Measurements from ENCODE around the gene SPRR5. TPM values are rescaled to one million over a fixed set of nuclear protein-coding genes. Genes with fewer than 3 reads are reported as not detected.

The SPRR5 gene
- polyA plus RNA-seq, 1 experiment: not detected

- Histone ChIP-seq H3K27me3 (ENCODE audit: control insufficient read depth, insufficient read depth, low read length) (no peaks in the 10 kb centered on the region), H3K9me3 (ENCODE audit: control insufficient read depth, insufficient read depth, low read length) (peaks cover 3% of the 10 kb centered on the region; the same call in 1 of the 2 replicates), H3K27ac (ENCODE audit: low read depth, low read length) (no peak within 1 kb of the TSS), H3K4me3 (ENCODE audit: low read depth, low read length) (no peak within 1 kb of the TSS)
- ChIA-PET CTCF (no interaction called here), POLR2A (no interaction called here)
- no peak for DNase-seq (ENCODE audit: low read depth, low spot score)
- no peak for TF ChIP-seq CTCF (IDR thresholded peaks at IDR 0.05; ENCODE audit: low read depth, low read length)
These were observed 36.7 kb downstream of the SPRR5 start, which contains the start of gene SPRR1A for GRCh38 chr1:152983743-152984142. TSS of gene SPRR1A (plus strand) at chr1:152984081. CDS start at chr1:152985231, 1,150 bp downstream.

GRCh38 chr1:152986578-152986977 lies 39.6 kb downstream of the SPRR5 start:
- ChIA-PET POLR2A (no interaction called here), CTCF (no interaction called here)
- Histone ChIP-seq H3K27ac (ENCODE audit: low read depth, low read length) (no peak overlapping the region), H3K27me3 (ENCODE audit: control insufficient read depth, insufficient read depth, low read length) (no peaks in the 10 kb centered on the region), H3K4me3 (ENCODE audit: low read depth, low read length) (no peak overlapping the region), H3K9me3 (ENCODE audit: control insufficient read depth, insufficient read depth, low read length) (no peaks in the 10 kb centered on the region; the same call in 1 of the 2 replicates)
- no peak for TF ChIP-seq CTCF (IDR thresholded peaks at IDR 0.05; ENCODE audit: low read depth, low read length)
- no peak for DNase-seq (ENCODE audit: low read depth, low spot score)

DNA sequence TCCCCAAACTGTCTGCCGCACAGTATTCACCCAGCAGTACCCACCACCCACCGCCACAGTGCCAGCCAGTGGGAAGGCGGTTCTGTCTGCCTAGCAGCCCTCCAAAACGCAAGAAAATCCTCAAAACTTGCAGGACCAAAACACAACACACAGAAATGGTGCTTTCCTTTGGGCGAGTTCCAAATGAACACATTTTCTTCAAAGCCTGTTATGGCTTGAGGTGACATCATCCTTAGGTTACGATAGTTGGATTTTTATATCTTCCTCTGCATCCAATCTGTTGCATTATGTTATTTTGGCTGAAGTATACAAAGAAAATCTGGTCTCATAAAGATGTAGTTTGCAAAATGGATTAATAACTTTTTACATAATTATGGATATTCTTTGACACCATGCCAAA lies 46.2 kb downstream of the SPRR5 start:
- Histone ChIP-seq H3K9me3 (ENCODE audit: control insufficient read depth, insufficient read depth, low read length) (0 out of 2 replicates have a peak, but pooled peaks cover 7% of the 10 kb centered on the region), H3K4me3 (ENCODE audit: low read depth, low read length) (no peak overlapping the region), H3K27ac (ENCODE audit: low read depth, low read length) (no peak overlapping the region), H3K27me3 (ENCODE audit: control insufficient read depth, insufficient read depth, low read length) (no peaks in the 10 kb centered on the region)
- POLR2A ChIA-PET: no interaction called here
- CTCF ChIA-PET: no interaction called here
- DNase-seq (ENCODE audit: low read depth, low spot score): no peak
- no peak for TF ChIP-seq CTCF (IDR thresholded peaks at IDR 0.05; ENCODE audit: low read depth, low read length)

GRCh38 chr1:152995842-152996241 lies 48.8 kb downstream of the SPRR5 start:
- no peak for DNase-seq (ENCODE audit: low read depth, low spot score)
- POLR2A ChIA-PET: no interaction called here
- Histone ChIP-seq H3K9me3 (ENCODE audit: control insufficient read depth, insufficient read depth, low read length) (peaks cover 7% of the 10 kb centered on the region; the same call in 1 of the 2 replicates), H3K4me3 (ENCODE audit: low read depth, low read length) (no peak overlapping the region), H3K27ac (ENCODE audit: low read depth, low read length) (no peak overlapping the region), H3K27me3 (ENCODE audit: control insufficient read depth, insufficient read depth, low read length) (no peaks in the 10 kb centered on the region)
- CTCF ChIA-PET: no interaction called here
- TF ChIP-seq CTCF (IDR thresholded peaks at IDR 0.05; ENCODE audit: low read depth, low read length): no peak

DNA sequence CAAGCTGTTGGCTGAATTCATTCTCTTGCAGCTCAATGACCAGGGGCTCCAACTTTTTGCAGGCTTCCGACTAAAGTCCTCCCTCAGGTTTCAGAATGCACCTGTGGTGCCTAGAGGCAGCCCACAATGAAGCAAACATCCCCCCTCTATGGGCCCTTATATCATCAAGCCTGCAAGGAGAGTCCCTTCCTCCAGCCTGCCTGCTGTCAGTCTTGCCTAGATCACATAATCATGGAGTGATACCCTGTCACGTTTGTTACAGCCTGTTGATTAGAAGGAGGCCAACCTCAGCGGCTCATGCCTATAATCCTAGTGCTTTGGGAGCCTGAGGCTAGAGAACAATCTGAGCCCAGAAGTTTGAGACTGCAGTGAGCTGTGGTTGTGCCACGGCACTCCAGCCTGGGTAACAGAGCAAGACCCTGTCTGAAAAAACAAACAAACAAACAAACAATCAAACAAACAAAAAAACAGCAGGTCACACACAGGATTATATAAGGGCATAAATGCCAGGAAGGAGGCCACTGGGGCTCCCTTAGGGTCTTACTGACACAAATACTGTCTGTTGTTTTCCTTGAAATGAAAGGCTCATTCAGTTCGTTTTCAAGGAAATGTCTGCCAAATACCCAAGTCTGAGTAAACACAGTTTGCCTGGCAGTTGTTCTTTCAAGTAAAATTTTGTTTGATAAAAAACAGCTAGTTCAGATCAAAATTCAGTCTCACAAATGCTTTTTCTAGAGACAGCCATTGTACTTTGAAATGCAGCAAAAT lies 49.8 kb downstream of the SPRR5 start:
- H3K27me3 ChIP-seq (ENCODE audit: control insufficient read depth, insufficient read depth, low read length): no peaks in the 10 kb centered on the region
- no peak for TF ChIP-seq CTCF (IDR thresholded peaks at IDR 0.05; ENCODE audit: low read depth, low read length)
- DNase-seq (ENCODE audit: low read depth, low spot score): no peak
- ChIA-PET CTCF (no interaction called here), POLR2A (no interaction called here)
- H3K9me3 ChIP-seq (ENCODE audit: control insufficient read depth, insufficient read depth, low read length): peaks cover 7% of the 10 kb centered on the region; the same call in 1 of the 2 replicates
- no peak overlapping the region for H3K4me3 ChIP-seq (ENCODE audit: low read depth, low read length)
- H3K27ac ChIP-seq (ENCODE audit: low read depth, low read length): no peak overlapping the region

Data from AG04450 (cell line).